HUDEP-2 (cell line): Measurements from ENCODE around the gene ITPR1.

Source experiments
- DNase-seq, 76 experiments: peaks; one replicate each; lab custom pipeline; 2025; ENCODE audit not compliant: unreplicated experiment in 76 of 76; lab: John Stamatoyannopoulos, UW

Gene ITPR1

DNA sequence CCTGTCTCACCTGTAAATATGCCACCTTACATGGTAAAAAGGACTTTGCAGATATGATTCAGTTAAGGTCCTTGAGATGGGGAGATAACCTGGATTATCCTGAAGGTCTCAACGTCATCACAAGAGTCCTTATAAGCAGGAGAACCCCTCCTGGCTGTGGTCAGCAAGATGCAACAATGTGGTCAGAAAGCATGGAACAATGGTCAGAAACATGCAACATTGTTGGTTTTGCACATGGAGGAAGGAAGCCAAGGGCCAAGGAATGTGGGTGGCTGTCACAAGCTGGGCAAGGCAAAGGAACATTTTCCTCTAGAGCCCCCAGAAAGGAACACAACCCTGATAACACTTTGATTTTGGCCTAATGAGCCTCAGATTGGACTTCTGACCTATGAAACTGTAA, 16.7 kb upstream of the ITPR1 start:
- DNase-seq = no peak

- DNase-seq = no peak
These were observed 14.9 kb upstream of the ITPR1 start for GRCh38 chr3:4478261-4478660.

DNA sequence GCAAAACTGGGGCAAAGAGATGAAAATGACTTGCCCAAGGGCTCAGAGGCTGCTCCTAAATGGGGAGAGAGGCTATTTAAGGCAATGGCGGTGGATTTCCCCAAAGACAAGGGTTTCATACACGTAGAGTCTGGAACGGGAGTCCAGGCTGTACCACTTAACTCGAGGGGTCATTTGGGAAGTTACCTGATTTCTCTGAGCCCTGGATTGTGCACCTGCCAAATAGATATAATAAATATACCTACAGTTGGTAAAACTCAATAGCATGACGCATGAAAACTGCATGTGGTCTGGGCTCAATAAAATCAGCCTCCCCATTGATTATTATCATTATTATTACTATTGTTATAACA, 1.3 kb upstream of the ITPR1 start:
- DNase-seq = no peak

GRCh38 chr3:4492208-4493013, 737 bp upstream of the ITPR1 start:
- peak in 30 of 76 experiments; percentile 4 to 47 (median 26) for DNase-seq

GRCh38 chr3:4493941-4494894, 1.1 kb downstream of the ITPR1 start:
- DNase-seq = peak in 1 of 76 experiments; percentile 6

DNA sequence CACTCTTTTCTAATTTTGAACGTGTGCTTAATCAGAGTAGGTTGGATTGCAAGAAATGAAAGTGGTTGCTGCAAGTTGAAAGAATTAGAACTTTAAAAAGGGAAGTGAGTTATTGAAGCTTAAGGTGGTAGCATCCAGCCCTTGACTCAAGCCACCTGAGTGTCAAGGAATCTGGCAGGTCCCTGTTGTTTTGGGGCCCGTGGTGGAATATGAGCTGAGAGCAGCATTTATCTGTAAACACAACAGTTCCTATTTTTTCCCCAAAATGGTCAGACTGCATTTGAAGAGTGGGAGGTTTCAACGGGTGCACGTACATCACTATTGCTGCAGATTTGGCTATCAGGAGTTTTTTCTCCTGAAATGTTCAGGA, 1.7 kb downstream of the ITPR1 start:
- no peak for DNase-seq

- DNase-seq = peak in 1 of 76 experiments; percentile 13
These were observed 2.3 kb downstream of the ITPR1 start for GRCh38 chr3:4495294-4496086.

DNA sequence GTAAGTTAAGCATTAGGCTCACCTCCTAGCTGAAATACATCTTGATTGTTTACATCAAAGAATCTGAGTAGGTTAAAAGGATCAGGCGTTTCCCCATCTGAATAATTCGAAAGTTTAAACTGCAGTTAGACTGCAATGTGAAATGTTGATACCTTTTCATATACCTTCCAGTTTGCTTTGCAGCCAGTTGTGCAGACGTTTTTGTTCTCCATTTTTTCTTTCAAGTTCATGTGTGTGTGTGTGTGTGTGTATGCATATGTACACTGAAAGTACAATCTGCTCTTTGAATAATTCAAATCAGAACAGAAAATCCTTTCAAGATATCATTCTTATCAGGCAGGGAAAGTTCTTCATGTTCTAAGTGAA, 2.9 kb downstream of the ITPR1 start:
- DNase-seq = no peak

GRCh38 chr3:4497005-4497692, 4.0 kb downstream of the ITPR1 start:
- no peak for DNase-seq

GRCh38 chr3:4497843-4498324, 4.7 kb downstream of the ITPR1 start:
- no peak for DNase-seq

GRCh38 chr3:4498446-4498845, 5.3 kb downstream of the ITPR1 start:
- DNase-seq = no peak

DNA sequence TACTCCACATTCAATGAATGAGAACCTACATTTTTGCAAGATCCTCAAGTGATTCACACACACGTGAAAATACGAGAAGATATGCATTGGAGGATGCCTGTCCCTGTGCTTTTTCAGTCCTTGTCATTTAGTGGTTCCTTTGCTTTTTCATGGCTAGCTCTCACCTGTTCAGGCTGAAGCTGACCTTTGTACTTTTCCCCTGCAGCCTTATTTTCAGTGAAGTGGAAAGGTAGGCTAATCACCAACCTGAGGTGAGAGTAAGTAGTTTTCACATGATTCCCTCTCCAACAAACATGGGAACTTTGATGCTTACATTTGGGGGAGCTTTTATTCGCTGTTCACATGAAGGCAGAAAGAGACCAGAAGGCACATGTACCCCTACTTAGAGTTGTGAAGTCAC, 8.3 kb downstream of the ITPR1 start:
- DNase-seq = no peak

DNA sequence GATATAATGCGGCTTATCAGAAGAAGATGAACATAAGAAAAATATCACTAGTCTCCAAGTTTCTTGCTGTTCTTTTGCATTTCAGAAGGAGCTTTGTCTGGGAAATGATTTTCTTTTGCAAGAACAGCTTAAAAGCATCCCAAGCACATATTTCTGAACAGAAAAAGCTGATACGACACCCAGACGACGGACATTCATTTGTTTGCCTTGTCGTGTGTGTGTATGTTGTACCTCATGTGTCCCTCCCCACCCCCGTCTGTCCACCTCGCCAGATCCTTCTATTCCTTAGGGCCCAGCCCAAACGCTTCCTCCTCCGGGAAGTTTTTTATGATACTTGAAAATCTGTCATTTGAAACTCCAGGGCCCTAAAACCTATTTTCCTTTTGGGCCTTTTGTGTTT, 8.8 kb downstream of the ITPR1 start:
- no peak for DNase-seq

DNA sequence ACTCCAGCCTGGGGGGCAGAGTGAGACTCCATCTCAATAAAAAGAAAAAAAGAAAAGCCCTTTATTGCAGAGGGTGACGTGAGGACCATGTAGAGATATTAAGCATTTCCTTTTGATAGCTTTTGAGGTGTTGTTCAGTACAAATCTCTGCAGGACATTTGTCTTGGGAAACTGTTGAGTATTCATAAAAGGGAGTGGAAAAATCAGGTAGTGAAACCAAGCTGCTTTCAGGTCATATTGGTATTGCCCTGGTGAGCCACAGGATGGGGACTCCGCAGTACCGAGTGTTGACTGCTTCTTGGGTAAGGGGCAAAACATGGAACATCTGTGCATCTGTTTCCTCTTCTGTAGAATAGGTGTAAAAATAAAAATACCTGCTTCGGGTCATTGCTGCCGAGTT, 9.9 kb downstream of the ITPR1 start:
- no peak for DNase-seq

DNA sequence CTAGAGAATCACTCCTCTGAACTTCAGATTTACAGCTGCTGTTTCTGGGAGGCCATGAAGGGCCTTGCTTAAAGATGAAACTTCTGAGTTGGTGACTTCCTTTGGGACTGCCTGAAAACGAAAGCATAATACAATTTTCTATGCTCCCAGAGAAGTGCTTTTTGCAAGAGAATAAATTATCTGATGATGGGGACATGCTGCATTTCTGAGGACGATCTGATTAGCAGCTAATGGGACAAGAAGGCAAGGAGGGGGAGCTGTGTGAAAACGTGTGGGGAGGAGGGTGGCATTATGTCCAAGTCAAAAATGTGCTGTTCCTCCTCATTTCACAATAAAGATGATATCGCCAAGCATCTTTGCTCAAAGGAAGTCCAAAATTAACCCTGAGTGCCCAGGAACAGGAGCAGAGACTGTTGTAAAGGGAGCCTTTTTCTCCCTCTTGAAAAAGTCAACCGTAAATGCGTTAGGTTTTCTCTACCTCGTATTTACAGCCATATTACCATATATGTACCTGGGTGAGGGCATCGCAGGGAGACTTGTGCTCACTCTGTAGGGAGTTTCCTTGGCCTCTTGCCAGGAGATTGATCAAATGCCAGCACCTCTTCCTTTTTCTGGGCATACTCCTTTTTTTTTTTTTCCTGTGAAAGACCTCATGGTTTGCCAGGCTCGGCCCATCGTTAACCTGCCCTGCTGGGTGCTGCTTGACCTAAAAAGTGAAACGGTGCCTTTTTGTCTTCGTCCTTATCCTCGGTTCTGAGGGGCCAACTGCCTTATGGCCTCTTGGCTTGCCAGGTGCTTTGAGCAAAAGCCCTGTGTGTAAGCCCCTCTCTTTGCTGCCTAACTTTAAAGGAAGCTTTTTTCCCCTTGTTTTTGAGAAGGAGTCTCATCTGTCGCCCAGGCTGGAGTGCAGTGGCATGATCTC, 11.5 kb downstream of the ITPR1 start:
- peak in 70 of 76 experiments; percentile 12 to 85 (median 50) for DNase-seq

DNA sequence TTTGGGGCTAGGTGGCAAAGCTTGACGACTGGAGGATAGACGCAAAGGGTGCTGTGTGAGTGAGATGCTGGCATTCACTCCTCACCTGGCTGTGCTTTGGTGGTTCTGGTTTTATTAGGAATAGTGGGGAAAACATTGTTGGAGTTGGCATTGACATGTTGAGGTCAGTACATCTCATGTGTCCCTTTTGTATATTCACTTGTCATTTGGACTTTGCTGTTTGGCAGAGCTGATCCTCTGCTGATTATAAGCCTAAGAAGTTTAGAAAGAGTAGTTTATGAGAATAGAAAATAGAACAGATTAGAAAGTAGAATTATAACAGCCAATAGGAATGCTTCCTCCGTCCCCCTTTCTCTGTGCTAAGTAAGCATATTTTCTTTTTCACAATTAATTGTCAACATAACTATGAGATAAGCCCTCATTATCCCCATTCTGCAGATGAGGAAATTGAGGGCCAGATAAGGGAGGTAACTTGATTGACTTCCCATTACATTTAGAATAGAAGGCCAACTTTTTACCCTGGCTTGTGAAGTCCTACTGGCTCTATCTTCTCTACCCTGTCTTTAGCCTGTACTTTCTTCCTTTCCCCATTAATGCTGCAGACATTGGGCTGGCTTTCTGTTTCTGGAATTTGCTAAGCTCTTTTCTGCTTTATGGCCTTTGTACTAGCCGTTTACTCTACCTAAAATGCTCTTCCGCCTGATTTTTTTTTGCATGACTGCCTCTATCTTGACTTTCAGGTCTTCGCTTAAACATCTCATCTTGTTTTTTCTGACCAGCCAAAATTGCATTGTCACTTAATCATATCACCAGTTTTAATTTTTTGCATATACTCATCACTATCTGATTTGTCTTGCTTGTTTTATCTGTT, 12.8 kb downstream of the ITPR1 start:
- peak in 7 of 76 experiments; percentile 11 to 44 (median 27) for DNase-seq

- DNase-seq = no peak
These were observed 13.4 kb downstream of the ITPR1 start for GRCh38 chr3:4506559-4507023.

GRCh38 chr3:4507024-4507596, 14.0 kb downstream of the ITPR1 start:
- DNase-seq = peak in 1 of 76 experiments; percentile 6
